HG03159 (cell line): ENCODE data around the gene LAMA3.

ENCODE experiments used
- ATAC-seq: cut with Tn5 transposase; IDR thresholded peaks from one replicate; pipeline ENCODE4 v1.9.1; 2021; ENCODE audit warnings: mild to moderate bottlenecking, moderate library complexity; ENCODE audit not compliant: unreplicated experiment

The LAMA3 gene

GRCh38 chr18:23819001-23819400 lies 129.7 kb downstream of the LAMA3 start:
- ATAC-seq = no peak

DNA sequence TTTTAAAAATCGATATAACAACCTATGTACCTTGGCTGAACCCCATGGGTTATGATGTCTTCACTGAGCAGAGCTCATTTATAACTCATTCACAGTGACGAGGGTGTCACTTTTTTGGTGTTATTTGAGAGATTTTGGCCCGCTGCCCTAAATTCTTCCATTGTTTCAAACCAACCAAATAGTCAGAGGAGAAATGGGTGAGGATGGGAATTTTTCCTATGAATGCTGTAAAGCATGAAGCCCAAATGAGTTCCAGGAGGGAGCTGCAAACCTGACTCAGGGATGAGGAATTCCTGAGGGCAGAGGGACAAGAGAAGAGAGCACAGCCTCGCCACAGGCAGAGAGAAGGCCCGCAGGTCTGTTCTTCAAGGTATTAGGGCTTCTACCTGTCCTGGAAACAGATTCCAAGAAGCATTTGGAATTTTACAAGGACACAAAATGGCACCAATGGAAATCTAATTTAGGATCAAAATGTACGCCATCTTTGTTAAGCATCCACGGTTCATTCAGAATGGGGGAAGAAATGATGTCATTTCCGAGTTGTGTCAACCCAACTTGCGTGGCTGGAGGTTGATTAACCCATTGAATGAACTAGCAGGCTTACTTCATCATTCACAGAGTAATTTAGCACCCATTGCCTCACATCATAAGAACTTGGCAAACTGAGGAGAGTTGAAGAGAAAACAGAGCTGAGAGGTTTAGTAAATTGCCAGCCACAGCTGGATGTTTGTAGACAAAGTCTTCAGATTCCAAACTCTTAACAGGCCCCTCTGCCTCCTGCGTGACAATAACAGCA lies 133.5 kb downstream of the LAMA3 start:
- ATAC-seq = no peak

GRCh38 chr18:23824240-23824639 lies 135.0 kb downstream of the LAMA3 start:
- no peak for ATAC-seq

- no peak for ATAC-seq
These were observed 135.4 kb downstream of the LAMA3 start for GRCh38 chr18:23824669-23825068.

DNA sequence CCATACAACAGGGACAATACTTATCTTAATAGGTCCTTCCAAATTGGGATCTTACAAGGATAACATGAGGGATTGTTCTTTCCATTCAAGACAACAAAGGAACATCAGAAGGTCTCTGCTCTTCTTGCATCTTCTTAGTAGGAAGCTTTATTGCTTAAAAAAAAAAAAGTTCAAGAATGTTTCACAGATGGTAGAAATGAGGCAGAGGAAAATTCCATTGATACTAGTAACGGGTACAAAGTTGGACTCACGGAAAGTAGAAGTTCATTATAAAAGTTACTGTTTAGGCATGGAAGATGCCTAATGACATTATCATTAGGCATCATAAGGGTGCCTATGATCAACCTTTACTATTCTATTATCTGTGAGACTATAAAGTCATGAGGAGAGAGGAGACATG lies 136.2 kb downstream of the LAMA3 start:
- ATAC-seq = no peak

DNA sequence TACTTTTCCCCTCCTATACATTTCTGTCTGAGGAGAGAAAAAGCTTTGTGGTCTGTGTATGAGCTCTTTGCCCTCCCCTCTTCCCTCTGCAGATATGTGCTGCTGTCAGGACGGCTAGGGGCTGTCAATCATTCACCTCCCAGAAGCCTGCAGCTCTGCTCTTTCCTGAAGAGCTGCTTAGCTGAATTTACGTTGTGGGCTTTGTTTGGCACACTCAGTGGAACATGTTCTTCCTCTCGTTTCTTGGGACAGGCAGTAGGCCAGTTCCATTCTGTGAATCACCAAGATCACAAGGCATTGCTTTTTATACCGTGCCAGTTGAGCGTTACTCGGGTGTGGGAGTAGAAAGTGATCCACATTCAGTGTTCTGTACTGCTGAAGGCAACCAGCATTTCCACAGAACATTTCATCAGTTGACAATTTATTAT lies 136.7 kb downstream of the LAMA3 start:
- no peak for ATAC-seq

GRCh38 chr18:23826850-23827620 lies 137.8 kb downstream of the LAMA3 start:
- ATAC-seq = no peak

DNA sequence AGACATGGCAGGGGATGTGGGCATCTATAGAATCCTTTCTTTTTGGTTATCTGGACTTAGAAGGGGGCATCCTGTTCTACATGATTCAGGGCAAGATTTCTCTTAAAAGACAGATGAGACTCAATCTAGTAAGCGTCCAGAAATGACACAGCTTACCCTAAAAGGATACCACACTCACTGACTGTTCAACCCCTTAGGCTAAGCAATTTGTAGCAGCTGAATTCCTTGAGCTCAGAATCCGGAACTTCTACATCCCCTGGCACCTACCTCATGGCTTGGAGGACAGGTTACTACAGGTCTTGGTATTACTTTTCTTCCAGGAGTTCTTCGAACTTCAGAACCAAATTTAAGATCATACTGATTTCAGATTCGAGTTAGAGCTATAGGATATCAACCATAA lies 138.4 kb downstream of the LAMA3 start:
- no peak for ATAC-seq

DNA sequence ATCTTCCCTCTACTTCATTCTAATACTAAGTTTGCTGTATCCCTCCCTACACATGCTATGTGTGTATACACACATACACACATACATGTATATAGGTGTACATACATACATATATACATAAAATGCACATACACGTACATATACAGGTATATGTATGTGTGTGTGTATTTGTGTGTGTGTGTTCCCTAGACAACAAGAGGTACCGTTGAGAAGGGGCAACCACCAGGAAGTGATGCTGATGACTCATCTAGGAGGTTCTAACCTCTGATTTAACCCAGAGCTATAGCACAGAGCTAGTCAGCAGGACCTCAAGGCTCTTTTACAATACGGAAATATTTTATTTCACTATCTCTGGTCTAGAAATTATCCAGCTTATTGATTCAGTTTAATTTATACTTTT lies 139.2 kb downstream of the LAMA3 start:
- ATAC-seq = peak; percentile 98

GRCh38 chr18:23832911-23833310 lies 143.7 kb downstream of the LAMA3 start:
- ATAC-seq = no peak

- ATAC-seq = no peak
These were observed 144.5 kb downstream of the LAMA3 start for GRCh38 chr18:23833714-23834113.

- ATAC-seq = no peak
These were observed 145.8 kb downstream of the LAMA3 start for GRCh38 chr18:23835091-23835490.

DNA sequence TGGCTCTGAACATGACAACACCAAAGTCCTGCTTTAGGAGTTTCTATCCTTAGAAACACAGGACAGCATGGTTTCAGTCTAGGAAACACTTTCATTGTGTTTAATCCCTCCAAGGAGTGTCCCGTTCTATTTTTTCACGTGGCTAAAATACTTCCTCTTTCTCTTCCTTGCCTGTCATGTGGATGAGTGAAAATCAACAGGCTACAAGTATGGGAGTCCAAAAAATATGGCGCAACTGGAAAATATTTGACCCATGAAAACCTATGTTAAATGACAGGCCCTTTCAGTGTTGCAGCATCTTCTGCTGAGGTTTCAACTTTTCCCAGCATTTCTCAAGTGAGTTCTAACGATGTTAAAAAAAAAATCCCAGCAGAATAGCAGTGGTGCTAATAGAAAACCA lies 146.3 kb downstream of the LAMA3 start:
- no peak for ATAC-seq

- ATAC-seq = no peak
These were observed 148.3 kb downstream of the LAMA3 start for GRCh38 chr18:23837591-23837990.

- ATAC-seq = no peak
These were observed 149.0 kb downstream of the LAMA3 start for GRCh38 chr18:23838233-23838632.

DNA sequence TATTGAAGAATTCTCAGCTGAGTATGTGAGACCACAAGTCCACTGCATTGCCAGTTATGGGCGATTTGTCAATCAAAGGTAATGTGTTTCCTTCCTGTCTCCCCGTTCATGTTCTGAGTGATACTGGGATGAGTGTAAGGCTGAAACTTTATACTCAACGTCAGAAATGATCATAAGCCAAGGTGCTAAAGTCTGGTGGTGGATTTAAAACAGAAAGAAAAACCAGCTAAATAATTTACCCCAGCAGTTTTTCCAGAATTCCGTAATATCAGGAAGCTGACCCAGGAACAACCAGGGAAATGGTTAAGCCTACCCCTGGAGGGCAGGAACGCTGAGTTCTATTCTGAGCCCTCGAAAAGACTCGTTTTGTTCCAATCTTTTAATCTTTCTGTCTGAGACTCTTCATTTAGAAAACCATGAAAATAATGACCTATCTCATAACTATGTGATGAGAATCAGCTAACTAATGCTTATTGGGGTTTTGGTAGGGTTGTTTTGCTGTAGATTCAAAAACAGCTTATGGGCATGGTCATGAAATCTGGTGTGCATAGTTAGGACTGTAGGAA lies 149.6 kb downstream of the LAMA3 start:
- no peak for ATAC-seq

- no peak for ATAC-seq
These were observed 153.1 kb downstream of the LAMA3 start for GRCh38 chr18:23842305-23842704.

DNA sequence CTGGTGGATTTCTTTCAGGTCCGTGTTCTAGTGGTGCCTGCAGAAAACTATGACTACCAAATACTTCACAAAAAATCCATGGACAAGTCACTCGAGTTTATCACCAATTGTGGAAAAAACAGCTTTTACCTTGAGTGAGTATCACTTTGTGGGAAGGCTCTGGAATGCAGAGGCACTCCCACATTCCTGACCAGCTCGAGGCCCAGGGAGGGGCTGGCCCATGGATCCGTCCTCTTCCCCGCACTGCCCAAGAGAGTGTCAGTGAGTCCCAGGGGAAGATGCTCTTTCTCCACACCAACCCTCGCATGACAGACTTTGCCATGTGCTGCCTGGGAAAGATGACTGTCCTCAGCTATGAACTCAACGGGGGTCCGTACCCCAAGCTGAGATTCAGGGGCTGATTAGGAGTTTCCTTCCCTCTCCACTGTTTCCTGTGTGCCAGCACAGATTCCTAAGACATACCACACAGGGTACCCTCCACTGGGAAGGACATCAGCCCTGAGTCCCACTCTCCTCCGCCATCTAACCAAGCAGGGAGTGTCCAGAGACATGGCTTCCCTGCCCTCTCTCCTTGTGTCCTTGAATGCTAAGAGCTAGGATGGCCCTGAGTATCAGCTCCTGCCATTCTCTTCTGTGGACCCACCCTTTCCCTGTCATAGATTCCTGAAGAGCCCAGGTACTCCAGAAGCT lies 155.9 kb downstream of the LAMA3 start:
- no peak for ATAC-seq

- no peak for ATAC-seq
These were observed 156.9 kb downstream of the LAMA3 start for GRCh38 chr18:23845988-23846630.

GRCh38 chr18:23847321-23847986 lies 158.2 kb downstream of the LAMA3 start:
- ATAC-seq = no peak
